ENCODE measurements around the gene RPP25.

RPP25 gene

DNA sequence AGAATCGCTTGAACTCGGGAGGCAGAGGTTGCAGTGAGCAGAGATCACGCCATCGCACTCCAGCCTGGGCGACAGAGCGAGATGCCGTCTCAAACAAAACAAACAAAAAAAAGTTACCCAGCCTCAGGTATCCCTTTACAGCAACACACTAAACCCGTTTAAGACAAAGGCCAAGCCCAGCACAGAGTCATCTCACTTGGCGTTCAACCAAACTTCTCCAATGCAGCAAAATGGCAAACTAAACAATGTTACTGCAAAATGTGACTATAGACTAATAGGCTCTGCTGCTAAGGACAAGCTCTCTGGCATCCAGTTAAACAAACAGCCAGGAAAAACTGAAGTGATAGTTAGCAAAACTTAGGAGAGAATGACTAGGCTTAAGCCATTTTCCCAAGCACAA is 43.5 kb downstream of the RPP25 start:
- no peak for DNase-seq

DNA sequence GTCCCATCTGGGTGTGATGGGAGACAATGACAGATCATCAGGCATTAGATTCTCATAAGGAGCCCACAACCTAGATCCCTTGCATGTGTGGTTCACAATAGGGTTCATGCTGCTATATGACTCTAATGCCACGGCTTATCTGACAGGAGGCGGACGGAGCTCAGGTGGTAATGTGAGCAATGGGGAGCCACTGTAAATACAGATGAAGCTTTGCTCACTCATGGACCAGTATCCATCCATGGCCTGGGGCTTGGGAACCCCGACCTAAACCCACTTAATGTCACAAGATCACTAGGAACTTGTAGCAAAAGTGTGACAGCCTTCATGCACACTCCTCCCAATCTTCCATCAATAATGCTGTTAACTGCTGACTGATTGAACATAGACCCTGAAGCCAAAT is 47.9 kb downstream of the RPP25 start:
- DNase-seq = no peak

DNA sequence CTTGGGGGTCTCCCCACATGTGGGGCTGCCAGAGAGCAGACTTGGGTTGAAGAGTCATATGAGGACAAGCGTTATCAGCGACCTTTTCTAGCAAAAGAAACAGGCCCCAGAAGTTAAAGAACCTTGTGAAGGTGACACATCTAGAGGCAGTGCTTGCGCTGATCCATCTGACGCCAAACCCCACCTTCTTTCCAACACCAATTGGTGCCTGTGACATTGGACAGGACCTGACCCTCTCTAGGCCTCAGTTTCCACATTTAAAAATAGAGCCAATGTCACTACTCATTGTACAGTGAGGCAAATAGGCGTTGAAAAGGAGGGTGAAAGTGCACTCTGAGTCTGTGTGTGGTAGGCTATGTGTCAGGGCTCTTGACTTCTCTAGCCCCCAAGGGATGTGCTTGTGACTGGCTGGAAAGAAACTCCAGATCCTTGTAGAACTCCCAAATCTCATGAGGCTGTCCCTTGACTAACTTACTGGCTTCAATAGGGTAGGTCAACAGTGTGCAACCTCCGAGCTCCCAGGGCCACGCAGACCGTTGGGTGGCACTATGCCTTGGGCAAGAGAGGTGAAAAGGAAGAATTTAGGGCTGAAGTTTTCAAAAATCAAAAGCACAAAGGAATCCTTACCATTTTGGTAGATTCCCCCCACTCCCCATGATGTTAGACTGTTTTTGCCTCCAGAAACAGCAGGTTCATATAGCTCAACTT is 49.3 kb downstream of the RPP25 start:
- DNase-seq = no peak

DNA sequence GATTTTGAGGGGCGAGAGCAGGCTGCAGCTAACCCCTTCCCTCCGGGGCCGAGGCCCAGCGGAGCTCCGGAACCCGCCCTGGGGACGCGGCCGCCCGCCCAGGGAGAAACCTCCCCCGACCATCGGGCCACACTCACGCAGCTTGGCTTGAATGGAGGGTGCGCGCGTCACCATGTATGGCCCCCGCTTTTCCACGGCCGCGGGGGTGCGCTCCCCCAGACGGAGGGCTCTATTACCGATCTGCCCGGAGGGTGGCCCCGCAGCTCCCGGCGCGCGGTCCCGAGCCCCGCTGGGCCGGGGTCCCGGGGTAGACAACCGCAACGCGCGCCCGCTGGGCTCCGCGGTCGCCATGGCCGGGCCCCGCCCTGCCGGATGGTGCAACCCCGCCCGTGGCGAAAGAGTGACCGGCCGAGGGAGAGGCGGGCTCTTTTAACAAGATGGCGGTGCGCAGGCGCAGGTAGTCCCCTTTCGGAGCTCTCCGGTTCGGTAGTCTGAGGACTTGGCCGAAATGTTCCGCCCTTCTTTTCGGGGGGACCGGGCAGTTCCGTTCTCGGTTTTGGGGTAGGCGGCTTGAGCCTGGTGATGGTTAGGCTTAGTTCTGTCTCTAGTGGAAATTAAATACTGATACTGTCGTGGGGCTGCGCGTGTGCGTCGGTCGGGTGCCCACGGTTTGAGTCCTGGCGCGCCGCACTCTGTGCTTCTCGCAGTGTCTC is 50.0 kb downstream of the RPP25 start, which contains the start of gene FAM219B:
Gene FAM219B (minus strand): TSS at position 402 of the 713 bp plus-strand sequence. CDS start 51 bp downstream, at position 351.
- DNase-seq = peak; percentile 71

DNA sequence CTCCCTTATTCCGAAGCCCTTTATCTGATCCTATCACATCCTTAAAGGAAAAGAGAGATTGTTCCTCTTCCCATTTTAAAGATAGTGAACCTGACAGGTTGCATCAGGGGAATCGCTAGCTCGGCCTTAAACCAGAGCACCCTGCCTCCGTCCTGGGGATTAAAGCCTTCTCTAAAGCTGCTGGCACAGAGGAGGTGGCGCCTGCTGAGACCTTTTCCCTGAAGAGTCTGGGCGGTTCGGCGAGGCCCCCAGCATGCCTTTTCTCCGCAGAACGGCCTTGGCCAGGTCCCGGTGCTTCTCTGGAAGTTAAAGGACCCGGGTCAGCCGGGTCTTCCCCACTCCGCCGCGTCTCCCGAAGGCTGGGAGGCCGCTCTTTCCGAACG is 50.5 kb downstream of the RPP25 start:
- DNase-seq = no peak

Data from T1000 (cell line).